Activated T-helper 1 cell treated with Interleukin-2 at 50 U/mL for 16 hours (primary cell): Measurements from ENCODE around the gene DHRS9.

Experiments used
- DNase-seq: peaks from one replicate; pipeline ENCODE4 v3.0.0-alpha.2; 2020; ENCODE audit warnings: low read depth

The DHRS9 gene

DNA sequence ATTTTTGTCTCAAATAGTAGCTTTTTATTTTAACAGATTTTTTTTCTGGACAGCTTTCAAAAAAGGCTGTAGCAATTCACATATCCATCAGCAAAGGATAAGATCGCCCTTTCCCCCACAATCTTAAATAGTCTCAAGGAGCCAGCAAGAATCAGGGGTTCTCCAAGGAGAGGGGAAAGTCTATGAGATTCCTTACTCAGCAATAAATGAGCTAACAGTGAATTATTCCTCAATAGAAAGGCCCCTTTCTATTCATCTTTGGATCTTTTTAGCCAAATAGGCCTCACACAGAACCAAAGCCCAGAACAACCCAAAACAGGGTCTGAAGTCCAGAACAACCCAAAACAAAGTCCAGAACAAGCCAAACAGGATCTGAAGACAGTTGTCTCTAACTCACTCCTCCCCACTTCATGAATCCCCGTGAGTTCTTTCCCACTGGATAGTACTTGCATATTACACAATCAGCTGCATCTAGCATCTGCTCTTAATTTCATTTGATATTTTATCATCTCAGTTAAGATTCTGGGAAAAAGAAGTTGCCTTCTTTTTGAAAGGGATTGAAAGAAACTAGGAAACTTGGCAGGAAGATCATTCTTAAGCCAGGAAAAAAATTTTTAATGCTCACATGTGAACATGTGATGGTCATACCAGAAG, 3.4 kb upstream of the DHRS9 start:
- no peak for DNase-seq

GRCh38 chr2:169066897-169067296, 2.5 kb upstream of the DHRS9 start:
- no peak for DNase-seq

DNA sequence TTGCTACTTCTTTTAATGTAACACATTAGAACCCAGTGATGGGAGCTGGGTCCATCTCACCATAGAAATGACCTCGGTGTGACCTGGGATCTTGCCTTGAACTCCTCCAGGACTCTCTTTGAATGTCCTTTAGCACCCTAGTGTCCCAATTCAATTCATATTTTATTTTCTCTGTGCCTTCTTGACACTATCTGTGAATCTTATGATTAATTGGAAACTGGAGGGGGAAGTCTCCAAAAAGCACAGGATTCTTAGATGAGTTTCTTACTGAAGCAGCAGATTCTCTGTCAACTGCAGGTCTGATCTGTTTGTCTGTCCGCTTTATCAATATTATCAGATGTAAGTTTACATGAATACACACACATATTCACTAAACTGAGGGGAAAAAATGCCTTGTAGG, 470 bp downstream of the DHRS9 start:
- DNase-seq: no peak

- no peak for DNase-seq
Measured at GRCh38 chr2:169071455-169071854, 2.1 kb downstream of the DHRS9 start.

GRCh38 chr2:169072163-169072925, 3.0 kb downstream of the DHRS9 start:
- DNase-seq: no peak

GRCh38 chr2:169073211-169073962, 4.0 kb downstream of the DHRS9 start:
- no peak for DNase-seq

GRCh38 chr2:169073963-169074751, 4.8 kb downstream of the DHRS9 start:
- no peak for DNase-seq

DNA sequence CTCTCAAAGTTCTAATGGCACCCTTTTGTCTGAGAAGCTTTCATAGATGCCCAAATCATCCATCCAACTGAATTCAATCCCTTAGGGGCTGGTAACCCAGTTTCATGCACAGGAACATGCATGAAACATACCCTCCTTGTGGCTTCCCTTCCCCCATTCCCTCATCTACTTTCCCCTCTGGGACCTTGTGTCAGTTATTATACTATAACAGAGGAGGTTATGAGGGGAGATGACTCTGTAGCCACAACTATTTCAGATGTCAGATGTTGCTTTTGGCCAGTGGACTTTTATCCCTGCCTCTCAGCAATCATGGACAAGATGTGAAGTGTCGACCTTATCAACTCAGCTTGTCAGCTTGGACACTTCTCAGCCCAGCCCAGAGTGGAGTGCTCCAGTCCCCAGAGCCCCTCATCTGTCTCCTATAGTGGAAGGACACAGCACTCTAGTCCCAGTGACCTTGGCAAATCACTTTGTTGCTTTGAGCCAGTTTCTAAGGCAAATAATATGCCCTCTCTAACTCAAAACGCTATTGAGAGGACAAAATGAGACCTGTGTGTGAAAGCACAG, 8.4 kb downstream of the DHRS9 start:
- DNase-seq: no peak

DNA sequence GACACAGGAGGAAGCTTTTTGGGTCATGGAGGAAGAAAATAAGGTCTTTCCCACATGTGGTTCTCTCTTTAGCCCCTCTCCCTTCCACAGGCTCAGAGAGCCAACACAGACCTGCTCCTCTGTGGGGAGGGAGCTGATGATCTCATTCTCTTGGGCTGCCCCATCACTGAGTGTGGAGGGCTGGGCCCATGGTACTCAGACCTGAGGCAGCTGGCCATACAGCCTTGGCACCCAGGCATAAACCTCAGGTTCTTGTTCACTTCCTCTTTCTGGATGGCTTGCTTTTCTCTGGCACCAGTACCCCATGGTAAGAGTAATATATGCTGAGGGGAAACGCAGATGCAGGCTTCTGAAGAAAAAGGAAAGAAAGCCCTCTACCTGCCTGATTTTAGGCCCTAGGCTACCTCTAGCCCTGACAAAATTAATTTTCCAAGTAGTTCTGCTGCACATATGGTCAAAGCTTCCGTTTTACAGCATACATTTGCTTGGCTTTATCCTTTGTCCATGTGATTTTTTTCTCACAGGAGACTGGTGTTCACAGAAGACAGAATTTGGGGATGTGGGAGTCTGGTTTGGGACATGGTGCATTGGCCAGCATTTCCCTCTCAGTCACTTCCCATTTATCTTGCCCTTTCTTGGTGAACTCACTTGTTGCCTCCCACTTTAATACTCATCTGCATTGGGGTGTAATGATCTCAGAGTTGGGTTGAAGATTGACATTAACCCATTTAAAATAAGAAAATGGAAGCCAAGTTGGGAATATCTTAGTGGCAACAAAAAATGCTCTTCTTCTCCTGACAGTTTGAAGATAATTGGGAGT, 11.1 kb downstream of the DHRS9 start:
- no peak for DNase-seq

GRCh38 chr2:169081551-169081950, 12.2 kb downstream of the DHRS9 start:
- no peak for DNase-seq

GRCh38 chr2:169082995-169083394, 13.6 kb downstream of the DHRS9 start:
- no peak for DNase-seq

DNA sequence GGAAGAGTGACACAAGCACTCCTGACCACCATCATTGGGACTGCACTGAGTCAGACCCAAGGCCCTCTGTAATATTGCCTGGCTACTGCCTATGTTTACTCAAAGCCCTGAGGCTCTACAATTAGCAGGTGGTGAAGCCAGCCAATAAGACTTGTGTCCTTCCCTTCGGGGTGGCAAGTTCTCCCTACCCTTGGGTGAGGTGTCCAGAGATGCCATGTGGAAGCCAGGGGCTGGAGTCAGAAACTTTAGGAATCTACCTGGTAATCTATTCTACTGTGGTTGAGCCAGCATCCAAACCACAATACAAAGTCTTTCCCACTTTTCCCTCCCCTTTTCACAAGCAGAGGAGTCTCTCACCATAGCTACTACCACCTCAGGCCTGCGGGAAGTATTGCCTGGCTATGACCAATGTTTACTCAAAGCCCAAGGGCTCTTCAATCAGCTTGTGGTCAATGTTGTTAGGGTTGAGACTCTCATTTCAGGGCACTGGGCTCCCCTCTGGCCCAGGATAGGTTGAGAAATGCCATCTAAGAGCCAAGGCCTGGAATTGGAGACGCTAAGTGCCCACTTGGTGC, 17.6 kb downstream of the DHRS9 start:
- DNase-seq: no peak

DNA sequence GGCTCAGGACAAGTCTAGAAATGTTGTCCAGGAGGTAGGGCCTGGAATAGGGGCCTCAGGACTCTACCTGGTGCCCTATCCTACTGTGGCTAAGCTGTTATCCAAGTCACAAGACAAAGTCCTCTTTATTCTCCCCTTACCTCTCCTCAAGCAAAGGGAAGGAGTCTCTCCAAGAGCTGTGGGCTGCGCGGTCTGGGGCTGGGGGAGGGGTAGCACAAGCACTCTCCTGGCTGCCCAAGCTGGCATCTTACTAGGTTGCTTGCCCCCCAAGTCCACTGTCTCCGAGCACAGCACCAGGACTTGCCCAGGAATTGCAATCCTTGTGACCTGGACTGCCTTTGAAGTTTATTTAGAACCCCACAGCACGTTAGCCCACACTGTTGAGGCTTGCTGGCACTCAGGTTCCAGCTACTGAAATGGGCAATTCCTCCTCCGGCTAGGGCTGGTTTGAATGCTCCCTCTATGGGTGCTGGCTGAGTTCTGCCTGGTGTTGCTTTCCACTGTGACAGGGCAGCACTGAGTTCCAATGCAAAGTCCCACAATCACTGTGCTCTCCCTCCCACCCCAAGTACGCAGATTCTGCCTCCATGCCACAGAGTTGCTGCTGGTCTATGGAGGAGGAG, 18.5 kb downstream of the DHRS9 start:
- no peak for DNase-seq

DNA sequence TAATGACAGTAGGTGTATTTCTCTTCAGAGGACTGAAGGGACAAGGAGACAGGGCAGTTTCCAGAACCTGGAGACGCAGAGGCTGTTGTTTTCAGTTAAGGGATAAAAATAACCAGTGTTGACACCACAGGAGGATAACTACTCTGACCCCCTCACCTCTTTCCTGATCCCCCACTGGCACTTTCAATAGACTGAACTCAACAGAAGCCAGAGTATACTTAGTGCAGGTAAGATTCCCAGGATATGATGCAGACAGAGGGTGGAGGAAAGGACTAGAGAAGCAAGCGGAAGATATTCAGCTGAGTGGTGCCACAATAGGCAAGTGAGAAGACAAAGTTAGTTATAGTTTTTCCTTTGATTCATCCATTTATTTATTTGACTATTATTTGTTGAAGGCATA, 19.8 kb downstream of the DHRS9 start:
- DNase-seq: no peak

- no peak for DNase-seq
Measured at GRCh38 chr2:169090133-169090820, 20.9 kb downstream of the DHRS9 start.

GRCh38 chr2:169091256-169091655, 21.9 kb downstream of the DHRS9 start:
- no peak for DNase-seq

DNA sequence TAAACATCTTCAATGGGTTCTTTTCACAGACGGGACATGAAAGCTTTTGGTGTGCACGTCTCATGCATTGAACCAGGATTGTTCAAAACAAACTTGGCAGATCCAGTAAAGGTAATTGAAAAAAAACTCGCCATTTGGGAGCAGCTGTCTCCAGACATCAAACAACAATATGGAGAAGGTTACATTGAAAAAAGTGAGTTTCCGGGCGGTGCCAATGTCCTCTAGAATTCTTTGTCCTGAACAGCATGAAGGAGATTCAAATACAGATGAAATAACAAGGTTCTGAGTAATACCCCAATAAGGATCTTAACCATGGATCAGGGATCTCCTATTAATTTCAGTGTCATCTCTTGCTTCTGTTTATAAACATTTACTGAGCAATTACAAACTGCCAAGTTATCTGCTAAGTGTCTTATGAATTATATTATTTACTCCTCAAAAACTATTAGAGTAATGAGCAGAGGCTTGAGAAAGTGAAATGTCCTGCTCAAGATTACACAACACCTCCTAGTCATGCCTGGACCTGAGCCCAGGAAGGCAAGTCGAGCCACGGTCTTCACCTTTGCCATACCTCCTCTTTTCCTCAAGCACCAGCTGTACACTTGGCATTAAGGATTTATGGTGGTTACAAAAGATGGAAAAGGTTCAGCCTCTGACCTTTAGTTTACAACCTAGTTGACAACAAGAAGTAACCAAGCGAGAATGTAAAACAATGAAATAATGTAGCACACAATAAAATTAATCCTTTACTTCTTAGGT, 22.6 kb downstream of the DHRS9 start:
- DNase-seq: no peak

GRCh38 chr2:169093535-169093934, 24.2 kb downstream of the DHRS9 start:
- no peak for DNase-seq

GRCh38 chr2:169094676-169095075, 25.3 kb downstream of the DHRS9 start:
- no peak for DNase-seq
